ENCODE results near the gene HRH1. TPM values are rescaled to one million over a fixed set of nuclear protein-coding genes. Genes with fewer than 3 reads are reported as not detected.

HRH1 gene
- total RNA-seq, 4 donors from 2014 or later, result 3.6 to 27.7 (median 6.1) TPM

DNA sequence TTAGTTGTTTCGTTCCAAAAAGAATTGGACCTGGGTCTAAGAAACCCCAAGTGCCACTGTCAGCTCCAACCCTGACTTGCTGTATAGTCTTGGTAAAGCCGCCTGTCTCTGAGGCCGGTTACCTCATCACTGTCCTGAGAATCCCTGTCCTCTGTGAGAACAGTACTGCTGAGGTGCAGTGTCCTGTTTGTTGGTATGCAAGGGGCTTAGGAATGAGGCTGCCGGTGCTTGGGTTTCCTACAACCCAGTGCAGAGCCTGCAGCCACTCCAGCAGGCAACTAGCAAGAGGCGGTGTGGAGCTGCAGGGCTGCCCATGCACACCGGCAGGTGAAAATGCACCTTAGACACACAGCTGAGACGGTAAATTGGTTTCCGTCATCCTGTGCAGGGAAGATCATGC, 65.9 kb downstream of the HRH1 start:
- DNase-seq (ENCODE audit: low spot score) (no peak), ATAC-seq (ENCODE audit: low FRiP score) (no peak)
- TF ChIP-seq, protein P1, sequence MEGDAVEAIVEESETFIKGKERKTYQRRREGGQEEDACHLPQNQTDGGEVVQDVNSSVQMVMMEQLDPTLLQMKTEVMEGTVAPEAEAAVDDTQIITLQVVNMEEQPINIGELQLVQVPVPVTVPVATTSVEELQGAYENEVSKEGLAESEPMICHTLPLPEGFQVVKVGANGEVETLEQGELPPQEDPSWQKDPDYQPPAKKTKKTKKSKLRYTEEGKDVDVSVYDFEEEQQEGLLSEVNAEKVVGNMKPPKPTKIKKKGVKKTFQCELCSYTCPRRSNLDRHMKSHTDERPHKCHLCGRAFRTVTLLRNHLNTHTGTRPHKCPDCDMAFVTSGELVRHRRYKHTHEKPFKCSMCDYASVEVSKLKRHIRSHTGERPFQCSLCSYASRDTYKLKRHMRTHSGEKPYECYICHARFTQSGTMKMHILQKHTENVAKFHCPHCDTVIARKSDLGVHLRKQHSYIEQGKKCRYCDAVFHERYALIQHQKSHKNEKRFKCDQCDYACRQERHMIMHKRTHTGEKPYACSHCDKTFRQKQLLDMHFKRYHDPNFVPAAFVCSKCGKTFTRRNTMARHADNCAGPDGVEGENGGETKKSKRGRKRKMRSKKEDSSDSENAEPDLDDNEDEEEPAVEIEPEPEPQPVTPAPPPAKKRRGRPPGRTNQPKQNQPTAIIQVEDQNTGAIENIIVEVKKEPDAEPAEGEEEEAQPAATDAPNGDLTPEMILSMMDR (IDR thresholded peaks at IDR 0.05), result no peak

- DNase-seq (ENCODE audit: low spot score) (no peak), ATAC-seq (ENCODE audit: low FRiP score) (no peak)
- TF ChIP-seq, protein P1 (IDR thresholded peaks at IDR 0.05), result no peak
These were observed 67.6 kb downstream of the HRH1 start for GRCh38 chr3:11221818-11222415.

- TF ChIP-seq, protein P1 (IDR thresholded peaks at IDR 0.05), result no peak
- ATAC-seq (ENCODE audit: low FRiP score), result no peak
- no peak for DNase-seq (ENCODE audit: low spot score)
These were observed 69.7 kb downstream of the HRH1 start for GRCh38 chr3:11224010-11224409.

DNA sequence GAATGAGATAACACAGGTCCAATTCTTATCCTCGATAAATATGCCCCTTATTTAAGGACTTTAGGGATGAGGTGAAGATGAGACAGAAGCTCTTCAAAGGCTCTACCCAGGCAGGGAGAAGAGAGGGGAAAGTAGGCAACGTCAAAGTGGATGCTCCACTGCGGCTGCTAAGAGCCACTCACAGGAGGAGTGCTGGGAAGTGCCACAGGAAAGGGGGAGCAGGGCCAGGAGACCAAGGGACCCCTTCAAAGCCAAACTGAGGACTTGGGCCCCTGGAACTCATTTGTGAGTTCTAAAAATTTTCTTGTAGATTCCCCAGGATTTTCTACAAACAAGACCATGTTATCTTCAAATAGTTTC, 70.6 kb downstream of the HRH1 start:
- TF ChIP-seq, protein P1 (IDR thresholded peaks at IDR 0.05), result no peak
- no peak for DNase-seq (ENCODE audit: low spot score)
- ATAC-seq (ENCODE audit: low FRiP score), result no peak

DNA sequence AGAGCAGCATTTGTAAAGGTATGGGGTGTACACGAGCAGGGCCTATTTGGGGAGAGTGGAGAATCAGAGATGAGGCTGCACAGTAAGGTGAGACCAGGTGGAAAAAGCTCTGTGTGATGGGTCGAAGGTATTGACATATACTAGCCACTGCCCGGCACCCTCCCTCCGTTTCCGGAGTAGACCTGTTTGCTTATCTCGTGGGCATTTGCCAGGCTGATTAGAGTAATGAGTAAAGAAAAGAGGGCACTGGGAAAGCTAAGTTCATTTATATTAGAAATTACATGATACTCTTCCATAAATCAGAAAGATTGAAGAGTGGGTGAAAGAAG, 71.7 kb downstream of the HRH1 start:
- ATAC-seq (ENCODE audit: low FRiP score) (no peak), DNase-seq (ENCODE audit: low spot score) (no peak)
- TF ChIP-seq, protein P1 (IDR thresholded peaks at IDR 0.05), result no peak

- TF ChIP-seq, protein P1 (IDR thresholded peaks at IDR 0.05), result no peak
- ATAC-seq (ENCODE audit: low FRiP score) (no peak), DNase-seq (ENCODE audit: low spot score) (no peak)
These were observed 73.7 kb downstream of the HRH1 start for GRCh38 chr3:11228041-11228440.

GRCh38 chr3:11230125-11230524, 75.8 kb downstream of the HRH1 start:
- ATAC-seq (ENCODE audit: low FRiP score) (peak; percentile 38), DNase-seq (ENCODE audit: low spot score) (no peak)
- TF ChIP-seq, protein P1 (IDR thresholded peaks at IDR 0.05), result no peak

All from omental fat pad (tissue), 4 donors.